IMR-90 (cell line): ENCODE results near the gene FSIP1. TPM values are rescaled to one million over a fixed set of nuclear protein-coding genes. Genes with fewer than 3 reads are reported as not detected.

Source experiments
- ATAC-seq: fragments of 200-7000 bp; cut with Tn5 transposase; 2 replicates; pipeline ENCODE4 v1.9.1; 2020; ENCODE audit warnings: low read depth, mild to moderate bottlenecking, moderate library complexity
- BruUV-seq: library from RNA; stranded (reverse); fragments of 400-500 nt; replicated peaks from 2 replicates; lab custom pipeline; 2021; lab: Mats Ljungman, UMichigan
- CTCF ChIA-PET: fragments of 300-600 bp; formaldehyde crosslinking; extraction: SDS; loops from one replicate; lab custom pipeline; 2021; ENCODE audit warnings: antibody characterized with exemption; lab: Yijun Ruan, JAX
- POLR2A ChIA-PET: fragments of 300-600 bp; sonication (Branson Sonifier 250); formaldehyde crosslinking; loops from one replicate; lab custom pipeline; 2022; ENCODE audit warnings: antibody characterized with exemption; ENCODE audit not compliant: unreplicated experiment; lab: Charles Lee
- DNase-seq: peaks from one replicate; pipeline ENCODE4 v3.0.0; 2013
- H2AFZ ChIP-seq: replicated peaks from 2 replicates; pipeline ENCODE3; 2013; ENCODE audit warnings: low read length, mild to moderate bottlenecking; ENCODE audit not compliant: poor library complexity
- H2AK5ac ChIP-seq: 2 replicates; pipeline ENCODE4 v1.6.1; 2013; ENCODE audit warnings: low read depth, low read length, inconsistent platforms
- H2AK9ac ChIP-seq: replicated peaks from 2 replicates; pipeline ENCODE3; 2013; ENCODE audit warnings: mild to moderate bottlenecking, low read depth, low read length, moderate library complexity; ENCODE audit not compliant: poor library complexity
- H2BK120ac ChIP-seq: 2 replicates; pipeline ENCODE4 v1.6.1; 2013; ENCODE audit warnings: low read depth, low read length, inconsistent platforms
- H2BK15ac ChIP-seq: 3 replicates; pipeline ENCODE4 v1.6.1; 2013; ENCODE audit warnings: low read depth, low read length, inconsistent platforms
- H2BK20ac ChIP-seq: 2 replicates; pipeline ENCODE4 v1.6.1; 2013; ENCODE audit warnings: low read depth, mild to moderate bottlenecking, inconsistent platforms, low read length, moderate library complexity
- H2BK5ac ChIP-seq: 2 replicates; pipeline ENCODE4 v1.6.1; 2013; ENCODE audit warnings: mild to moderate bottlenecking, low read depth, low read length, inconsistent platforms; ENCODE audit not compliant: poor library complexity, severe bottlenecking
- H3K14ac ChIP-seq: replicated peaks from 2 replicates; pipeline ENCODE4 v1.6.1; 2013; ENCODE audit warnings: low read depth, low read length, inconsistent platforms
- H3K18ac ChIP-seq: 2 replicates; pipeline ENCODE4 v1.6.1; 2013; ENCODE audit warnings: low read depth, low read length, control low read depth
- H3K23ac ChIP-seq: 2 replicates; pipeline ENCODE4 v1.6.1; 2013; ENCODE audit warnings: low read depth, low read length, inconsistent platforms
- H3K27ac ChIP-seq: 2 replicates; pipeline ENCODE4 v1.5.1; 2013; ENCODE audit warnings: mild to moderate bottlenecking, control low read depth, low read length; ENCODE audit not compliant: insufficient read depth
- H3K27me3 ChIP-seq: 2 replicates; pipeline ENCODE4 v1.6.1; 2013; ENCODE audit warnings: low read length; ENCODE audit not compliant: control insufficient read depth, insufficient read depth
- H3K36me3 ChIP-seq: 2 replicates; pipeline ENCODE4 v1.6.1; 2013; ENCODE audit warnings: low read length, mixed read lengths; ENCODE audit not compliant: control insufficient read depth, insufficient read depth
- H3K4ac ChIP-seq: 2 replicates; pipeline ENCODE4 v1.6.1; 2013; ENCODE audit warnings: low read depth, low read length, inconsistent platforms
- H3K4me1 ChIP-seq: 2 replicates; pipeline ENCODE4 v1.6.1; 2013; ENCODE audit warnings: low read length, mixed read lengths; ENCODE audit not compliant: control insufficient read depth, insufficient read depth
- H3K4me2 ChIP-seq: 2 replicates; pipeline ENCODE4 v1.6.1; 2013; ENCODE audit warnings: low read depth, mild to moderate bottlenecking, control low read depth, low read length, moderate library complexity
- H3K4me3 ChIP-seq: 2 replicates; pipeline ENCODE4 v1.5.1; 2013; ENCODE audit warnings: low read depth, mild to moderate bottlenecking, control low read depth, low read length, moderate library complexity; ENCODE audit not compliant: insufficient read depth
- H3K56ac ChIP-seq: 2 replicates; pipeline ENCODE4 v1.6.1; 2013; ENCODE audit warnings: low read length, inconsistent platforms; ENCODE audit not compliant: insufficient read depth; ENCODE audit errors: extremely low read depth
- H3K79me1 ChIP-seq, 2 experiments: 2 replicates each; pipeline ENCODE4 v1.6.1; 2013; ENCODE audit warnings: low read length in 2 of 2, inconsistent platforms in 1 of 2, low read depth in 1 of 2
- H3K9ac ChIP-seq: 2 replicates; pipeline ENCODE4 v1.6.1; 2013; ENCODE audit warnings: low read depth, low read length, control low read depth
- H3K9me1 ChIP-seq: 2 replicates; pipeline ENCODE4 v1.6.1; 2013; ENCODE audit warnings: low read length, inconsistent platforms; ENCODE audit not compliant: insufficient read depth
- H3K9me3 ChIP-seq: 2 replicates; pipeline ENCODE4 v1.6.1; 2013; ENCODE audit warnings: low read length; ENCODE audit not compliant: control insufficient read depth, insufficient read depth
- H4K20me1 ChIP-seq: 2 replicates; pipeline ENCODE4 v1.6.1; 2013; ENCODE audit warnings: low read length, inconsistent platforms; ENCODE audit not compliant: insufficient read depth
- H4K5ac ChIP-seq: 2 replicates; pipeline ENCODE4 v1.6.1; 2013; ENCODE audit warnings: mild to moderate bottlenecking, low read depth, low read length, control low read depth
- H4K8ac ChIP-seq, 2 experiments: 2 replicates each; pipeline ENCODE4 v1.6.1; 2013; ENCODE audit warnings: low read depth in 2 of 2, low read length in 2 of 2, control low read depth in 1 of 2, inconsistent platforms in 1 of 2
- H4K91ac ChIP-seq: 2 replicates; pipeline ENCODE4 v1.6.1; 2013; ENCODE audit warnings: low read depth, low read length, inconsistent platforms; ENCODE audit not compliant: insufficient read depth
- BHLHE40 ChIP-seq: fragments of 150-350 bp; IDR thresholded peaks from 2 replicates; pipeline ENCODE4 v1.6.1; 2016; ENCODE audit warnings: mild to moderate bottlenecking, low read depth, low read length
- MXI1 ChIP-seq: IDR thresholded peaks from 2 replicates; pipeline ENCODE4 v1.6.1; 2012; ENCODE audit warnings: low read depth, mild to moderate bottlenecking, low read length, moderate library complexity, borderline replicate concordance
- RCOR1 ChIP-seq: IDR thresholded peaks from 2 replicates; pipeline ENCODE4 v1.6.1; 2012; ENCODE audit warnings: mild to moderate bottlenecking, low read length, improper control_type of control experiment; ENCODE audit not compliant: insufficient replicate concordance
- SMC3 ChIP-seq: fragments of 150-350 bp; IDR thresholded peaks from 2 replicates; pipeline ENCODE4 v1.6.1; 2016; ENCODE audit warnings: low read depth, mild to moderate bottlenecking, antibody characterized with exemption, low read length, moderate library complexity
- dilution Hi-C: fragments of 300-500 bp; cut with HindIII; formaldehyde crosslinking; loops from one replicate; pipeline ENCODE4 v1.14.3; 2018; ENCODE audit warnings: low sequenced_read_pairs; ENCODE audit not compliant: unreplicated experiment
- in situ Hi-C: fragments of 300-500 bp; cut with MboI; formaldehyde crosslinking; loops from 3 replicates; pipeline ENCODE4 v1.14.3; 2019; ENCODE audit warnings: low sequenced_read_pairs, inconsistent platforms, mixed read lengths
- intact Hi-C: fragments of 100-400 bp; cut with micrococcal nuclease; formaldehyde crosslinking; loops from 2 replicates; pipeline ENCODE4 v1.10.0; 2022
- polyA plus RNA-seq, 3 experiments: library from polyadenylated mRNA; depleted of rRNA; stranded (reverse); fragments of >200 nt; gene quantifications; 2 replicates each; pipeline ENCODE4 v1.2.3, GENCODE V29; 2012; ENCODE audit warnings: low replicate concordance in 1 of 3
- total RNA-seq: library from RNA; depleted of rRNA; stranded (reverse); fragments of >200 nt; gene quantifications from 2 replicates; pipeline ENCODE4 v1.2.3, GENCODE V29; 2012
- TF ChIP-seq, protein P1 (sequence below): fragments of 150-350 bp; IDR thresholded peaks from 2 replicates; pipeline ENCODE4 v1.6.1; 2017; ENCODE audit warnings: mild to moderate bottlenecking, antibody characterized with exemption, low read length, low read depth

The FSIP1 gene
- total and polyA plus RNA-seq, 2 of the 4 experiments (the other 2 are of a cell fraction): 0.10 to 0.18 TPM

- Histone ChIP-seq H2BK20ac (no peak overlapping the region), H3K56ac (no peak overlapping the region), H3K27ac (no peak overlapping the region), H3K36me3 (no peaks in the 10 kb centered on the region), H4K20me1 (no peaks in the 10 kb centered on the region), H4K91ac (no peak overlapping the region), H2BK120ac (no peak overlapping the region), H3K27me3 (no peaks in the 10 kb centered on the region), H2AFZ (no peak overlapping the region), H3K9ac (no peak overlapping the region), H4K5ac (no peak overlapping the region), H2BK5ac (no peak overlapping the region), H3K14ac (no peak overlapping the region), H3K9me3 (peaks cover 4% of the 10 kb centered on the region; the same call in 1 of the 2 replicates), H3K79me1 (no peaks in the 10 kb centered on the region), H3K9me1 (no peaks in the 10 kb centered on the region), H2AK5ac (no peak overlapping the region), H3K4ac (no peak overlapping the region), H3K18ac (no peak overlapping the region), H3K4me1 (no peaks in the 10 kb centered on the region), H3K4me3 (no peak overlapping the region), H3K23ac (no peak overlapping the region), H3K4me2 (no peak overlapping the region), H2AK9ac (no peak overlapping the region), H4K8ac (no peak overlapping the region), H2BK15ac (no peak overlapping the region)
- intact Hi-C loops (loop anchor here (10.0 kb wide), 1 partner anchor 577 kb away; no protein-coding TSS in a partner anchor), dilution Hi-C loops (no loop called here), in situ Hi-C loops (loop anchor here (25.0 kb wide), 1 partner anchor 590 kb away; no protein-coding TSS in a partner anchor)
- no peak for DNase-seq
- CTCF ChIA-PET: no interaction called here
- POLR2A ChIA-PET: no interaction called here
- no TSS peak for BruUV-seq
- ATAC-seq: no peak
- TF ChIP-seq MXI1 (no peak), SMC3 (no peak), BHLHE40 (no peak), RCOR1 (no peak)
- TF ChIP-seq, protein P1, sequence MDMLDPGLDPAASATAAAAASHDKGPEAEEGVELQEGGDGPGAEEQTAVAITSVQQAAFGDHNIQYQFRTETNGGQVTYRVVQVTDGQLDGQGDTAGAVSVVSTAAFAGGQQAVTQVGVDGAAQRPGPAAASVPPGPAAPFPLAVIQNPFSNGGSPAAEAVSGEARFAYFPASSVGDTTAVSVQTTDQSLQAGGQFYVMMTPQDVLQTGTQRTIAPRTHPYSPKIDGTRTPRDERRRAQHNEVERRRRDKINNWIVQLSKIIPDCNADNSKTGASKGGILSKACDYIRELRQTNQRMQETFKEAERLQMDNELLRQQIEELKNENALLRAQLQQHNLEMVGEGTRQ: no peak
Measured at GRCh38 chr15:39752246-39752645, 30.4 kb downstream of the FSIP1 start.
